Left lung (tissue), 10 donors: ENCODE measurements around the gene GALNT17. TPM values are rescaled to one million over a fixed set of nuclear protein-coding genes. Genes with fewer than 3 reads are reported as not detected.

Experiments used
- ATAC-seq: fragments of 200-7000 bp; cut with Tn5 transposase; one replicate; pipeline ENCODE4 v1.9.1; 2020; ENCODE audit warnings: moderate library complexity
- DNase-seq, 4 donors: peaks; one replicate each; pipeline ENCODE4 v3.0.0-alpha.2; 2013 to 2020
- H3K27ac ChIP-seq, 2 donors: fragments of 200-600 bp; sonication (generic) in 1 of 2; one replicate each; pipeline versions ENCODE4 v1.5.0 to v1.8.0; 2020 to 2021
- H3K27me3 ChIP-seq, 2 donors: fragments of 200-600 bp; sonication (generic) in 1 of 2; one replicate each; pipeline versions ENCODE4 v1.5.0 to v1.8.0; 2020 to 2021
- H3K36me3 ChIP-seq, 2 donors: fragments of 200-600 bp; sonication (generic) in 1 of 2; one replicate each; pipeline versions ENCODE4 v1.5.0 to v1.8.0; 2020 to 2021
- H3K4me1 ChIP-seq, 2 donors: fragments of 200-600 bp; one replicate each; pipeline ENCODE4 v1.8.0; 2021
- H3K4me3 ChIP-seq, 2 donors: fragments of 200-600 bp; sonication (generic) in 1 of 2; one replicate each; pipeline versions ENCODE4 v1.5.0 to v1.8.0; 2020 to 2021; ENCODE audit warnings: mild to moderate bottlenecking in 1 of 2
- H3K9me3 ChIP-seq, 2 donors: fragments of 200-600 bp; sonication (generic) in 1 of 2; one replicate each; pipeline versions ENCODE4 v1.5.0 to v1.8.0; 2020 to 2021
- CTCF ChIP-seq, 2 donors: fragments of 200-600 bp; sonication (generic) in 1 of 2; IDR thresholded peaks; one replicate each; pipeline versions ENCODE4 v1.5.0 to v1.8.0; 2021; ENCODE audit warnings: antibody characterized with exemption in 2 of 2
- intact Hi-C, 2 donors: fragments of 100-400 bp; cut with DNase I; formaldehyde crosslinking; loops; one replicate each; pipeline versions ENCODE4 v1.11.2 to v1.14.2; 2022
- polyA plus RNA-seq, 6 donors: library from polyadenylated mRNA; unstranded; fragments of 120-200 nt; gene quantifications; one replicate each; pipeline ENCODE4 v1.2.1, GENCODE V29; 2013; ENCODE audit not compliant: insufficient read length in 6 of 6
- total RNA-seq, 2 donors: library from RNA; stranded (reverse); fragmentation: NEBNext Ultra II Directional; extraction: Animal tissue kit (Norgen Biotek cat#: 25700); gene quantifications; one replicate each; pipeline ENCODE4 v1.2.1, GENCODE V29; 2021
- donor health status: DM: no; HTN: yes; CAD: no.
- donor health status: DM: no; HTN: no; CAD: no.

The GALNT17 gene
- total and polyA plus RNA-seq, 8 donors, result 2.4 to 19.1 (median 9.7) TPM

GRCh38 chr7:71739520-71740173 lies 607.7 kb downstream of the GALNT17 start:
- Histone ChIP-seq H3K9me3 (no peaks in the 10 kb centered on the region), H3K36me3 (no peaks in the 10 kb centered on the region), H3K27ac (no peak overlapping the region), H3K4me1 (no peaks in the 10 kb centered on the region), H3K27me3 (no peaks in the 10 kb centered on the region), H3K4me3 (no peak overlapping the region)
- no peak for ATAC-seq
- intact Hi-C loops, result loop anchor here (5.0 to 10.0 kb wide), 2 partner anchors 882 to 905 kb away; no protein-coding TSS in a partner anchor
- TF ChIP-seq CTCF (IDR thresholded peaks at IDR 0.05), result no peak
- DNase-seq, result no peak

GRCh38 chr7:71740174-71740560 lies 608.2 kb downstream of the GALNT17 start:
- no peaks in the 10 kb centered on the region for H3K27me3 ChIP-seq
- no peak for ATAC-seq
- intact Hi-C loops, result no loop called here
- TF ChIP-seq CTCF (IDR thresholded peaks at IDR 0.05), result no peak
- no peaks in the 10 kb centered on the region for H3K9me3 ChIP-seq
- H3K4me3 ChIP-seq, result no peak overlapping the region
- no peak overlapping the region for H3K27ac ChIP-seq
- no peaks in the 10 kb centered on the region for H3K4me1 ChIP-seq
- H3K36me3 ChIP-seq, result no peaks in the 10 kb centered on the region
- DNase-seq, result no peak

GRCh38 chr7:71746006-71746405 lies 614.1 kb downstream of the GALNT17 start:
- peaks cover 0 to 7% of the 10 kb centered on the region in 2 donors for H3K27me3 ChIP-seq
- TF ChIP-seq CTCF (IDR thresholded peaks at IDR 0.05), result no peak
- H3K4me3 ChIP-seq, result no peak overlapping the region
- DNase-seq, result no peak
- no peak overlapping the region for H3K27ac ChIP-seq
- intact Hi-C loops, result no loop called here
- peaks cover 0 to 6% of the 10 kb centered on the region in 2 donors for H3K9me3 ChIP-seq
- no peaks in the 10 kb centered on the region for H3K4me1 ChIP-seq
- no peaks in the 10 kb centered on the region for H3K36me3 ChIP-seq
- no peak for ATAC-seq

- Histone ChIP-seq H3K36me3 (no peaks in the 10 kb centered on the region), H3K4me3 (no peak overlapping the region), H3K27me3 (peaks cover 6 to 45% of the 10 kb centered on the region in 2 donors), H3K27ac (no peak overlapping the region), H3K4me1 (peaks cover 4% of the 10 kb centered on the region in 2 donors), H3K9me3 (peaks cover 0 to 6% of the 10 kb centered on the region in 2 donors)
- intact Hi-C loops, result no loop called here
- TF ChIP-seq CTCF (IDR thresholded peaks at IDR 0.05), result no peak
- DNase-seq (no peak), ATAC-seq (no peak)
Measured at GRCh38 chr7:71750290-71750689, 618.3 kb downstream of the GALNT17 start.

GRCh38 chr7:71752171-71752935 lies 620.4 kb downstream of the GALNT17 start:
- Histone ChIP-seq H3K36me3 (no peaks in the 10 kb centered on the region), H3K27ac (no peak overlapping the region), H3K27me3 (peaks cover 6 to 50% of the 10 kb centered on the region in 2 donors), H3K4me1 (peaks cover 4% of the 10 kb centered on the region in 2 donors), H3K4me3 (no peak overlapping the region), H3K9me3 (peaks cover 0 to 9% of the 10 kb centered on the region in 2 donors)
- intact Hi-C loops, result no loop called here
- DNase-seq (peak in 3 of 4 donors; percentile 36 to 90 (median 47)), ATAC-seq (peak; percentile 96)
- TF ChIP-seq CTCF (IDR thresholded peaks at IDR 0.05), result peak; percentile 65 to 76
